ENCODE data around the gene NEAT1.
A peak's percentile ranks its signal among the peaks of the same experiment; 100 is the strongest.

NEAT1 gene

GRCh38 chr11:65378208-65378927, 44.2 kb upstream of the NEAT1 start:
- no peak for DNase-seq (ENCODE audit: low read depth, low spot score)
- Histone ChIP-seq H3K4me1 (ENCODE audit: insufficient read depth, insufficient read length) (peaks cover 19% of the 10 kb centered on the region), H3K36me3 (ENCODE audit: insufficient read depth, insufficient read length, low read length) (no peaks in the 10 kb centered on the region), H3K27me3 (ENCODE audit: insufficient read depth, insufficient read length) (no peaks in the 10 kb centered on the region), H3K9ac (ENCODE audit: insufficient read length, low read depth) (no peak overlapping the region), H3K4me3 (ENCODE audit: insufficient read length, low read depth) (no peak overlapping the region), H3K9me3 (ENCODE audit: insufficient read depth, low read length) (no peaks in the 10 kb centered on the region)
- TF ChIP-seq SUZ12 (IDR thresholded peaks at IDR 0.05; ENCODE audit: extremely low read depth, insufficient read depth, insufficient read length), result no peak
- TF ChIP-seq YY1 (IDR thresholded peaks at IDR 0.05; ENCODE audit: insufficient read depth, insufficient read length), result no peak
- TF ChIP-seq ZNF274 (IDR thresholded peaks at IDR 0.05; ENCODE audit: low read depth, low read length), result no peak

- no peak for DNase-seq (ENCODE audit: low read depth, low spot score)
- H3K36me3 ChIP-seq (ENCODE audit: insufficient read depth, insufficient read length, low read length), result no peaks in the 10 kb centered on the region
- H3K9ac ChIP-seq (ENCODE audit: insufficient read length, low read depth), result peak overlapping the region; percentile 17
- TF ChIP-seq SUZ12 (IDR thresholded peaks at IDR 0.05; ENCODE audit: extremely low read depth, insufficient read depth, insufficient read length) (no peak), ZNF274 (IDR thresholded peaks at IDR 0.05; ENCODE audit: low read depth, low read length) (no peak), YY1 (IDR thresholded peaks at IDR 0.05; ENCODE audit: insufficient read depth, insufficient read length) (no peak)
- H3K4me3 ChIP-seq (ENCODE audit: insufficient read length, low read depth), result no peak overlapping the region
- H3K4me1 ChIP-seq (ENCODE audit: insufficient read depth, insufficient read length), result peaks cover 21% of the 10 kb centered on the region
- no peaks in the 10 kb centered on the region for H3K9me3 ChIP-seq (ENCODE audit: insufficient read depth, low read length)
- no peaks in the 10 kb centered on the region for H3K27me3 ChIP-seq (ENCODE audit: insufficient read depth, insufficient read length)
These were observed 43.5 kb upstream of the NEAT1 start for GRCh38 chr11:65378928-65379638.

- no peaks in the 10 kb centered on the region for H3K27me3 ChIP-seq (ENCODE audit: insufficient read depth, insufficient read length)
- TF ChIP-seq SUZ12 (IDR thresholded peaks at IDR 0.05; ENCODE audit: extremely low read depth, insufficient read depth, insufficient read length), result no peak
- no peak for TF ChIP-seq YY1 (IDR thresholded peaks at IDR 0.05; ENCODE audit: insufficient read depth, insufficient read length)
- H3K9me3 ChIP-seq (ENCODE audit: insufficient read depth, low read length), result no peaks in the 10 kb centered on the region
- H3K4me1 ChIP-seq (ENCODE audit: insufficient read depth, insufficient read length), result peaks cover 27% of the 10 kb centered on the region
- DNase-seq (ENCODE audit: low read depth, low spot score), result no peak
- no peak overlapping the region for H3K9ac ChIP-seq (ENCODE audit: insufficient read length, low read depth)
- H3K4me3 ChIP-seq (ENCODE audit: insufficient read length, low read depth), result no peak overlapping the region
- H3K36me3 ChIP-seq (ENCODE audit: insufficient read depth, insufficient read length, low read length), result no peaks in the 10 kb centered on the region
These were observed 42.7 kb upstream of the NEAT1 start for GRCh38 chr11:65379698-65380459.

GRCh38 chr11:65380460-65381119, 42.0 kb upstream of the NEAT1 start:
- Histone ChIP-seq H3K27me3 (ENCODE audit: insufficient read depth, insufficient read length) (no peaks in the 10 kb centered on the region), H3K4me1 (ENCODE audit: insufficient read depth, insufficient read length) (peaks cover 24% of the 10 kb centered on the region), H3K9me3 (ENCODE audit: insufficient read depth, low read length) (no peaks in the 10 kb centered on the region), H3K36me3 (ENCODE audit: insufficient read depth, insufficient read length, low read length) (no peaks in the 10 kb centered on the region), H3K9ac (ENCODE audit: insufficient read length, low read depth) (no peak overlapping the region), H3K4me3 (ENCODE audit: insufficient read length, low read depth) (no peak overlapping the region)
- TF ChIP-seq YY1 (IDR thresholded peaks at IDR 0.05; ENCODE audit: insufficient read depth, insufficient read length) (no peak), ZNF274 (IDR thresholded peaks at IDR 0.05; ENCODE audit: low read depth, low read length) (no peak), SUZ12 (IDR thresholded peaks at IDR 0.05; ENCODE audit: extremely low read depth, insufficient read depth, insufficient read length) (no peak)
- DNase-seq (ENCODE audit: low read depth, low spot score), result no peak

GRCh38 chr11:65381716-65382032, 40.9 kb upstream of the NEAT1 start:
- Histone ChIP-seq H3K4me3 (ENCODE audit: insufficient read length, low read depth) (peak overlapping the region; percentile 31), H3K36me3 (ENCODE audit: insufficient read depth, insufficient read length, low read length) (no peaks in the 10 kb centered on the region), H3K27me3 (ENCODE audit: insufficient read depth, insufficient read length) (no peaks in the 10 kb centered on the region), H3K4me1 (ENCODE audit: insufficient read depth, insufficient read length) (peaks cover 17% of the 10 kb centered on the region), H3K9ac (ENCODE audit: insufficient read length, low read depth) (peak overlapping the region; percentile 81), H3K9me3 (ENCODE audit: insufficient read depth, low read length) (no peaks in the 10 kb centered on the region)
- no peak for DNase-seq (ENCODE audit: low read depth, low spot score)
- TF ChIP-seq SUZ12 (IDR thresholded peaks at IDR 0.05; ENCODE audit: extremely low read depth, insufficient read depth, insufficient read length), result no peak

GRCh38 chr11:65382033-65382803, 40.4 kb upstream of the NEAT1 start, which contains the start of gene SLC25A45:
SLC25A45 (minus strand) TSS chr11:65382646; CDS start chr11:65381951, 695 bp downstream.
- peak within 1 kb of the TSS; percentile 31 for H3K4me3 ChIP-seq (ENCODE audit: insufficient read length, low read depth)
- peaks cover 17% of the 10 kb centered on the region for H3K4me1 ChIP-seq (ENCODE audit: insufficient read depth, insufficient read length)
- no peaks in the 10 kb centered on the region for H3K9me3 ChIP-seq (ENCODE audit: insufficient read depth, low read length)

More at GRCh38 chr11:65382033-65382803, 40.4 kb upstream of the NEAT1 start, which contains the start of gene SLC25A45:
- TF ChIP-seq SUZ12 (IDR thresholded peaks at IDR 0.05; ENCODE audit: extremely low read depth, insufficient read depth, insufficient read length), result no peak
- no peak for TF ChIP-seq ZNF274 (IDR thresholded peaks at IDR 0.05; ENCODE audit: low read depth, low read length)
- TF ChIP-seq YY1 (IDR thresholded peaks at IDR 0.05; ENCODE audit: insufficient read depth, insufficient read length), result no peak
- peak within 1 kb of the TSS; percentile 81 for H3K9ac ChIP-seq (ENCODE audit: insufficient read length, low read depth)
- H3K36me3 ChIP-seq (ENCODE audit: insufficient read depth, insufficient read length, low read length), result no peaks in the 10 kb centered on the region
- DNase-seq (ENCODE audit: low read depth, low spot score), result peak; percentile 42
- H3K27me3 ChIP-seq (ENCODE audit: insufficient read depth, insufficient read length), result no peaks in the 10 kb centered on the region
